ENCODE measurements around the gene ICAM4.

DNA sequence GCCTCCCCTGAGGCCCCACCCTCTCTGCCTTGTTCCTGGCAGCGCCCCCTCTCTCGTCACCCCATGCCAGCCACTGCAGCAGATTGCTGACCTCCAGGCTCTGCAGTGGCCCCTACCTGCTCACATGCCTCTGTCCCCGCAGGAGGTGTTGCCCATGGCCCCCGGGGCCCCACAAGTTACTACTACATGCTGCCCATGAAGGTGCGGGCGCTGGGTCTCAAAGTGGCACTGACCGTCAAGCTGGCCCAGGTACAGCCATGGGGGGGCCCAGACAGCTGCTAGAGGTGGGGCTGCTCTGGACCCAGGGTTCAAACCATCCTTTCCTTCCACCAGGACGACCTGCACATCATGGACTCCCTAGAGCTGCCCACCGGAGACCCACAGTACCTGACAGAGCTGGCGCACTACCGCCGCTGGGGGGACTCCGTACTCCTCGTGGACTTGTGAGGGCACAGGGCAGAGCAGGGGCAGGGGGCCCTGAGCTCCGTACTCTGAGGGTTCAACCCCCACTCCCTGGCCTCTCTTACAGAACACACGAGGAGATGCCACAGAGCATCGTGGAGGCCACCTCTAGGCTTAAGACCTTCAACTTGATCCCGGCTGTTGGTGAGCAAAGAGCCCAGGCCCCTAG is 28.6 kb upstream of the ICAM4 start:
- TF ChIP-seq CTCF (IDR thresholded peaks at IDR 0.05; ENCODE audit: control extremely low read depth in 1 of 3, insufficient read depth in 1 of 3, low read depth in 1 of 3, low read length in 3 of 3): no peak
- TF ChIP-seq YY1 (IDR thresholded peaks at IDR 0.05; ENCODE audit: low read depth, low read length): no peak
- no peak for TF ChIP-seq POLR2AphosphoS5 (IDR thresholded peaks at IDR 0.05; ENCODE audit: low read depth, low read length)
- no peak for TF ChIP-seq RAD21 (IDR thresholded peaks at IDR 0.05 in 1 of 2, conservative IDR thresholded peaks at IDR 0.05 in 1 of 2; ENCODE audit: low read depth in 2 of 2, low read length in 2 of 2)
- no peak for TF ChIP-seq EZH2 (IDR thresholded peaks at IDR 0.05; ENCODE audit: low read depth, low read length, severe bottlenecking)
- TF ChIP-seq NANOG (IDR thresholded peaks at IDR 0.05; ENCODE audit: insufficient read depth, low read depth, low read length, poor library complexity, severe bottlenecking): no peak
- TF ChIP-seq SIN3A (conservative IDR thresholded peaks at IDR 0.05 in 1 of 2, IDR thresholded peaks at IDR 0.05 in 1 of 2; ENCODE audit: low read depth in 1 of 2, low read length in 2 of 2): no peak
- TF ChIP-seq EP300 (IDR thresholded peaks at IDR 0.05; ENCODE audit: borderline replicate concordance in 1 of 2, low read depth in 2 of 2, low read length in 2 of 2): no peak
- TF ChIP-seq POLR2A (IDR thresholded peaks at IDR 0.05; ENCODE audit: control extremely low read depth in 1 of 2, low read depth in 2 of 2, low read length in 2 of 2): no peak
